ENCODE results near the gene ANKS1B. TPM values are rescaled to one million over a fixed set of nuclear protein-coding genes. Genes with fewer than 3 reads are reported as not detected.

ANKS1B gene
- polyA plus RNA-seq, 3 donors, result not detected

GRCh38 chr12:98951406-98951805 lies 1033.3 kb downstream of the ANKS1B start:
- no peak overlapping the region for H3K4me2 ChIP-seq (replicated peaks; ENCODE audit: extremely low read depth, low read length, poor library complexity, severe bottlenecking)
- Mint-ChIP-seq H3K4me3 (no peak overlapping the region), H3K9me3 (no peaks in the 10 kb centered on the region), H3K36me3 (no peaks in the 10 kb centered on the region), H3K4me1 (no peaks in the 10 kb centered on the region), H3K27me3 (ENCODE audit: low read depth in 3 of 3) (peaks cover 0 to 5% (median 0%) of the 10 kb centered on the region in 3 donors), H3K27ac (no peak overlapping the region)
- DNase-seq, result no peak
- WGBS (ENCODE audit: insufficient coverage), result 84% methylated on average over 7 of the region's 7 CpGs
- no peaks in the 10 kb centered on the region for H3K27me3 ChIP-seq (ENCODE audit: control insufficient read depth in 2 of 2, insufficient read depth in 2 of 2, low read length in 2 of 2)
- H3K36me3 ChIP-seq (replicated peaks in 1 of 2; ENCODE audit: control insufficient read depth in 1 of 2, insufficient read depth in 2 of 2, low read length in 2 of 2), result no peaks in the 10 kb centered on the region
- H4K20me1 ChIP-seq (ENCODE audit: insufficient read depth, low read length), result no peaks in the 10 kb centered on the region
- no peak overlapping the region for H3K4me3 ChIP-seq (replicated peaks in 1 of 3; ENCODE audit: low read depth in 2 of 3, low read length in 3 of 3)
- H3K9me3 ChIP-seq (replicated peaks in 1 of 2; ENCODE audit: control insufficient read depth in 1 of 2, insufficient read depth in 1 of 2, low read length in 2 of 2), result no peaks in the 10 kb centered on the region
- no peak for TF ChIP-seq CTCF (IDR thresholded peaks at IDR 0.05)
- no peaks in the 10 kb centered on the region for H3K4me1 ChIP-seq (ENCODE audit: control insufficient read depth in 1 of 2, insufficient read depth in 2 of 2, low read length in 2 of 2)
- intact Hi-C loops (cut with micrococcal nuclease), result no loop called here
- no peak overlapping the region for H3K27ac ChIP-seq (ENCODE audit: low read depth in 1 of 2, low read length in 2 of 2)
- no peaks in the 10 kb centered on the region for H3K79me2 ChIP-seq (ENCODE audit: insufficient read depth, low read length)
- no peak overlapping the region for H2AFZ ChIP-seq (ENCODE audit: insufficient read depth, low read depth, low read length, poor library complexity, severe bottlenecking)
- H3K9ac ChIP-seq (ENCODE audit: insufficient read depth, low read length, poor library complexity, severe bottlenecking), result no peak overlapping the region

DNA sequence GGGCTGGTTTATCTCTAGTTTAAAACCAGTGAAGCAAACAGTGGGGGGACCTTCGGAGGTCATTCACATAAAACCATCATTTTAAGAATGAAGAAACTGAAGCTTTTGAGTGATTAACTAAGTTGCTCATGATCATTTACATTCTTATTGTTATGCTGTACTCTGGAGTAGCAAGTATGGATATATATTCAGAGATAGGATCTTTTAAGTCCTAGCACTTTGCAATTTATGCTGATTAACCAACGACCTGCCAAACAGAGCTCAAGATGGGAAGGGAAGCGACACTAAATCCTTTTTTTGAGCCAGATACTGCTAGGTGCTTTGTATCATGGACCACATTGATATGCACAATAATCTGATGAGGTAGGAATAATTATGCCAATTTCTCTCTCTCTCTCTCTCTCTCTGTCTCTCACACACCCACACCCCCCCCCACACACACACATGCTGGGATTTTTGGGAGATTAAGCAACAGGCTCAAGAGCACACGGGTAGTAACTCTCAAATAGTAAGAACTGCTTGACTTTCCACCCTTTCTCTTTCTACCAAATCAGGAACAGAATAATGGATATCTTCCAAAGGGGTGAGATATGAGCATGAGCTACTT lies 1036.3 kb downstream of the ANKS1B start:
- Histone ChIP-seq H3K36me3 (replicated peaks in 1 of 2; ENCODE audit: control insufficient read depth in 1 of 2, insufficient read depth in 2 of 2, low read length in 2 of 2) (no peaks in the 10 kb centered on the region), H3K9ac (ENCODE audit: insufficient read depth, low read length, poor library complexity, severe bottlenecking) (no peak overlapping the region), H3K79me2 (ENCODE audit: insufficient read depth, low read length) (no peaks in the 10 kb centered on the region), H2AFZ (ENCODE audit: insufficient read depth, low read depth, low read length, poor library complexity, severe bottlenecking) (no peak overlapping the region), H3K4me1 (ENCODE audit: control insufficient read depth in 1 of 2, insufficient read depth in 2 of 2, low read length in 2 of 2) (no peaks in the 10 kb centered on the region), H3K27ac (ENCODE audit: low read depth in 1 of 2, low read length in 2 of 2) (no peak overlapping the region), H4K20me1 (ENCODE audit: insufficient read depth, low read length) (no peaks in the 10 kb centered on the region), H3K27me3 (ENCODE audit: control insufficient read depth in 2 of 2, insufficient read depth in 2 of 2, low read length in 2 of 2) (no peaks in the 10 kb centered on the region), H3K4me3 (replicated peaks in 1 of 3; ENCODE audit: low read depth in 2 of 3, low read length in 3 of 3) (no peak overlapping the region), H3K9me3 (replicated peaks in 1 of 2; ENCODE audit: control insufficient read depth in 1 of 2, insufficient read depth in 1 of 2, low read length in 2 of 2) (no peaks in the 10 kb centered on the region), H3K4me2 (replicated peaks; ENCODE audit: extremely low read depth, low read length, poor library complexity, severe bottlenecking) (no peak overlapping the region)
- intact Hi-C loops (cut with micrococcal nuclease), result no loop called here
- Mint-ChIP-seq H3K4me1 (no peaks in the 10 kb centered on the region), H3K9me3 (peaks cover 0 to 3% (median 0%) of the 10 kb centered on the region in 7 donors), H3K27ac (no peak overlapping the region), H3K36me3 (no peaks in the 10 kb centered on the region), H3K27me3 (ENCODE audit: low read depth in 3 of 3) (peaks cover 0 to 6% (median 0%) of the 10 kb centered on the region in 3 donors), H3K4me3 (no peak overlapping the region)
- 50% methylated on average over 1 of the region's 4 CpGs for WGBS (ENCODE audit: insufficient coverage)
- TF ChIP-seq CTCF (IDR thresholded peaks at IDR 0.05), result no peak
- no peak for DNase-seq

Data from CD14-positive monocyte (primary cell).